CD14-positive monocyte (primary cell): ENCODE measurements around the gene VPS8. TPM values are rescaled to one million over a fixed set of nuclear protein-coding genes. Genes with fewer than 3 reads are reported as not detected.

Source experiments
- DNase-seq, 3 donors: peaks; one replicate each; pipeline ENCODE4 v3.0.0-alpha.2; 2011 to 2022
- H2AFZ ChIP-seq: 2 replicates; pipeline ENCODE4 v1.6.0; 2012; ENCODE audit warnings: mild to moderate bottlenecking, low read depth, low read length, inconsistent platforms; ENCODE audit not compliant: insufficient read depth, poor library complexity, severe bottlenecking
- H3K27ac ChIP-seq, 2 donors: 1 replicate in 1 of 2; 2 replicates in 1 of 2; pipeline ENCODE4 v1.5.1; 2012 to 2013; ENCODE audit warnings: low read length in 2 of 2, control low read depth in 1 of 2, inconsistent platforms in 1 of 2, low read depth in 1 of 2, mild to moderate bottlenecking in 1 of 2
- H3K27me3 ChIP-seq, 2 donors: one replicate each; pipeline versions ENCODE4 v1.6.0 to v1.6.1; 2011 to 2013; ENCODE audit warnings: low read length in 2 of 2; ENCODE audit not compliant: control insufficient read depth in 2 of 2, insufficient read depth in 2 of 2
- H3K36me3 ChIP-seq, 2 donors: replicated peaks in 1 of 2; 1 replicate in 1 of 2; 2 replicates in 1 of 2; pipeline versions ENCODE4 v1.5.1 to v1.6.1; 2012 to 2013; ENCODE audit warnings: low read length in 2 of 2, control low read depth in 1 of 2, inconsistent platforms in 1 of 2, mild to moderate bottlenecking in 1 of 2; ENCODE audit not compliant: insufficient read depth in 2 of 2, control insufficient read depth in 1 of 2
- H3K4me1 ChIP-seq, 2 donors: 1 replicate in 1 of 2; 2 replicates in 1 of 2; pipeline versions ENCODE4 v1.5.1 to v1.6.1; 2012 to 2013; ENCODE audit warnings: low read length in 2 of 2, control low read depth in 1 of 2, inconsistent platforms in 1 of 2, mild to moderate bottlenecking in 1 of 2, moderate library complexity in 1 of 2; ENCODE audit not compliant: insufficient read depth in 2 of 2, control insufficient read depth in 1 of 2
- H3K4me2 ChIP-seq: replicated peaks from 2 replicates; pipeline ENCODE3; 2012; ENCODE audit warnings: low read length, moderate library complexity, mild to moderate bottlenecking; ENCODE audit not compliant: poor library complexity, severe bottlenecking; ENCODE audit errors: extremely low read depth
- H3K4me3 ChIP-seq, 3 experiments: fragments of 200-600 bp in 1 of 3; sonication (generic) in 1 of 3; replicated peaks in 1 of 3; 1 replicate in 2 of 3; 2 replicates in 1 of 3; pipeline ENCODE4 v1.5.1; 2011 to 2013; ENCODE audit warnings: low read length in 3 of 3, mild to moderate bottlenecking in 3 of 3, control low read depth in 2 of 3, low read depth in 2 of 3, inconsistent platforms in 1 of 3, moderate library complexity in 1 of 3
- H3K79me2 ChIP-seq: 2 replicates; pipeline ENCODE4 v1.6.0; 2012; ENCODE audit warnings: mild to moderate bottlenecking, control low read depth, inconsistent platforms, low read length, moderate library complexity; ENCODE audit not compliant: insufficient read depth
- H3K9ac ChIP-seq: 2 replicates; pipeline ENCODE4 v1.6.0; 2017; ENCODE audit warnings: low read length, mild to moderate bottlenecking; ENCODE audit not compliant: insufficient read depth, poor library complexity, severe bottlenecking
- H3K9me3 ChIP-seq, 2 donors: replicated peaks in 1 of 2; 1 replicate in 1 of 2; 2 replicates in 1 of 2; pipeline versions ENCODE4 v1.5.1 to v1.6.1; 2012 to 2013; ENCODE audit warnings: low read length in 2 of 2, control low read depth in 1 of 2; ENCODE audit not compliant: control insufficient read depth in 1 of 2, insufficient read depth in 1 of 2
- H4K20me1 ChIP-seq: 2 replicates; pipeline ENCODE4 v1.6.0; 2012; ENCODE audit warnings: mild to moderate bottlenecking, low read length, control low read depth, moderate library complexity; ENCODE audit not compliant: insufficient read depth
- H3K27ac Mint-ChIP-seq, 7 donors: one replicate each; pipeline ENCODE4 v1.8.0; 2020; ENCODE audit warnings: mild to moderate bottlenecking in 7 of 7, mixed read lengths in 7 of 7, moderate library complexity in 6 of 7, inconsistent platforms in 2 of 7
- H3K27me3 Mint-ChIP-seq, 3 donors: one replicate each; pipeline ENCODE4 v1.8.0; 2021 to 2022; ENCODE audit warnings: low read depth in 3 of 3, mild to moderate bottlenecking in 3 of 3, mixed read lengths in 3 of 3, moderate library complexity in 3 of 3, inconsistent platforms in 1 of 3
- H3K36me3 Mint-ChIP-seq, 2 donors: one replicate each; pipeline ENCODE4 v1.8.0; 2020; ENCODE audit warnings: mixed read lengths in 2 of 2, inconsistent platforms in 1 of 2, mild to moderate bottlenecking in 1 of 2
- H3K4me1 Mint-ChIP-seq: one replicate; pipeline ENCODE4 v1.8.0; 2020; ENCODE audit warnings: mild to moderate bottlenecking, mixed read lengths
- H3K4me3 Mint-ChIP-seq, 2 donors: one replicate each; pipeline ENCODE4 v1.8.0; 2020; ENCODE audit warnings: mild to moderate bottlenecking in 2 of 2, mixed read lengths in 2 of 2, moderate library complexity in 1 of 2
- H3K9me3 Mint-ChIP-seq, 7 donors: one replicate each; pipeline ENCODE4 v1.8.0; 2020 to 2022; ENCODE audit warnings: mixed read lengths in 7 of 7, mild to moderate bottlenecking in 6 of 7, moderate library complexity in 6 of 7, inconsistent platforms in 2 of 7
- CTCF ChIP-seq: fragments of 200-600 bp; IDR thresholded peaks from one replicate; pipeline ENCODE4 v1.8.0; 2022; ENCODE audit warnings: antibody characterized with exemption, mild to moderate bottlenecking
- WGBS: methylation state at CpG from one replicate; pipeline ENCODE4 v1.1.5; 2013; ENCODE audit warnings: missing lambda C conversion rate; ENCODE audit not compliant: insufficient coverage; 5-methylcytosine and 5-hydroxymethylcytosine counted together
- intact Hi-C, 2 donors: fragments of 100-400 bp; cut with micrococcal nuclease; formaldehyde crosslinking; loops; one replicate each; pipeline versions ENCODE4 v1.15.0 to v1.15.1; 2023
- polyA plus RNA-seq, 3 donors: library from polyadenylated mRNA; depleted of rRNA in 1 of 3; unstranded in 2 of 3; stranded (reverse) in 1 of 3; fragments of 300-500 nt in 2 of 3; fragments of >200 nt in 1 of 3; fragmentation: Illumina TruSeq in 2 of 3; gene quantifications; 1 replicate in 2 of 3; 2 replicates in 1 of 3; pipeline ENCODE4 v1.2.3, GENCODE V29; 2012 to 2021

Gene VPS8
- polyA plus RNA-seq, 3 donors, result 22.0 to 42.3 (median 29.2) TPM

- Histone ChIP-seq H3K4me2 (no peak overlapping the region), H3K4me1 (peaks cover 2 to 11% of the 10 kb centered on the region in 2 donors), H3K79me2 (no peaks in the 10 kb centered on the region), H3K9me3 (no peaks in the 10 kb centered on the region), H3K36me3 (no peaks in the 10 kb centered on the region), H2AFZ (no peak overlapping the region), H3K4me3 (no peak overlapping the region), H3K9ac (no peak overlapping the region), H3K27me3 (no peaks in the 10 kb centered on the region), H3K27ac (no peak overlapping the region), H4K20me1 (no peaks in the 10 kb centered on the region)
- Mint-ChIP-seq H3K9me3 (no peaks in the 10 kb centered on the region), H3K4me1 (peaks cover 13% of the 10 kb centered on the region), H3K27me3 (peaks cover 6 to 14% (median 10%) of the 10 kb centered on the region in 3 donors), H3K36me3 (peaks cover 0 to 5% of the 10 kb centered on the region in 2 donors), H3K27ac (no peak overlapping the region), H3K4me3 (peak overlapping the region in 1 of 2 donors; percentile 31)
- peak; percentile 90 for TF ChIP-seq CTCF
- WGBS, result 63% methylated on average over 8 of the region's 11 CpGs
- peak; percentile 85 to 91 (median 85) for DNase-seq
- intact Hi-C loops, result loop anchor here (1.0 to 10.0 kb wide), 3 partner anchors 50 to 403 kb away; partner anchors contain the start of genes EPHB3 (in 1 of the 2) and THPO (in 1 of the 2)
Observed at GRCh38 chr3:184777566-184778356, 34.2 kb upstream of the VPS8 start.

- no peaks in the 10 kb centered on the region for H3K36me3 ChIP-seq
- H3K4me3 ChIP-seq, result no peak overlapping the region
- intact Hi-C loops, result loop anchor here (5.0 to 10.0 kb wide), 2 partner anchors 51 to 404 kb away; partner anchors contain the start of gene THPO (in 1 of the 2)
- H3K27me3 Mint-ChIP-seq, result peaks cover 10 to 12% (median 10%) of the 10 kb centered on the region in 3 donors
- peak overlapping the region in 1 of 2 donors; percentile 31 for H3K4me3 Mint-ChIP-seq
- no peaks in the 10 kb centered on the region for H3K9me3 ChIP-seq
- peaks cover 2 to 11% of the 10 kb centered on the region in 2 donors for H3K4me1 ChIP-seq
- H3K79me2 ChIP-seq, result no peaks in the 10 kb centered on the region
- no peak for TF ChIP-seq CTCF
- H2AFZ ChIP-seq, result no peak overlapping the region
- peaks cover 0 to under 1% (median 0%) of the 10 kb centered on the region in 7 donors for H3K9me3 Mint-ChIP-seq
- H3K4me1 Mint-ChIP-seq, result peaks cover 13% of the 10 kb centered on the region
- H3K27me3 ChIP-seq, result no peaks in the 10 kb centered on the region
- peak overlapping the region in 1 of 7 donors; percentile 21 for H3K27ac Mint-ChIP-seq
- H3K36me3 Mint-ChIP-seq, result peaks cover 0 to 5% of the 10 kb centered on the region in 2 donors
- WGBS, result 85% methylated on average over 18 of the region's 26 CpGs
- H3K27ac ChIP-seq, result no peak overlapping the region
- H3K9ac ChIP-seq, result no peak overlapping the region
- H3K4me2 ChIP-seq, result no peak overlapping the region
- no peak for DNase-seq
- no peaks in the 10 kb centered on the region for H4K20me1 ChIP-seq
Observed at GRCh38 chr3:184778426-184779332, 33.3 kb upstream of the VPS8 start.
